Activated CD4-positive, alpha-beta T cell treated with anti-CD3 and anti-CD28 coated beads, Interleukin-2, amount 10 ng/mL, durations not matched to agents 24 days and 14 days (primary cell): ENCODE results near the gene REV3L. TPM values are rescaled to one million over a fixed set of nuclear protein-coding genes. Genes with fewer than 3 reads are reported as not detected.

Experiments used
- DNase-seq: peaks from one replicate; pipeline ENCODE4 v3.0.0; 2022
- H3K27ac Mint-ChIP-seq: one replicate; pipeline ENCODE4 v1.8.0; 2022; ENCODE audit warnings: mild to moderate bottlenecking, mixed read lengths
- H3K27me3 Mint-ChIP-seq: one replicate; pipeline ENCODE4 v1.8.0; 2022; ENCODE audit warnings: mixed read lengths
- H3K36me3 Mint-ChIP-seq: one replicate; pipeline ENCODE4 v1.8.0; 2022; ENCODE audit warnings: low read depth, mild to moderate bottlenecking, mixed read lengths
- H3K4me1 Mint-ChIP-seq: one replicate; pipeline ENCODE4 v1.8.0; 2021; ENCODE audit warnings: mixed read lengths
- H3K4me3 Mint-ChIP-seq: one replicate; pipeline ENCODE4 v1.8.0; 2022; ENCODE audit warnings: mild to moderate bottlenecking, moderate library complexity, mixed read lengths
- H3K9me3 Mint-ChIP-seq: one replicate; pipeline ENCODE4 v1.8.0; 2021; ENCODE audit warnings: mixed read lengths
- intact Hi-C: fragments of 100-400 bp; cut with micrococcal nuclease; formaldehyde crosslinking; loops from one replicate; pipeline ENCODE4 v1.15.1; 2023
- total RNA-seq: library from RNA; stranded (reverse); gene quantifications from 2 replicates; pipeline ENCODE4 v1.2.3, GENCODE V29; 2022

Gene REV3L
- total RNA-seq, 1 donor from 2014 or later, result 20.8 TPM

DNA sequence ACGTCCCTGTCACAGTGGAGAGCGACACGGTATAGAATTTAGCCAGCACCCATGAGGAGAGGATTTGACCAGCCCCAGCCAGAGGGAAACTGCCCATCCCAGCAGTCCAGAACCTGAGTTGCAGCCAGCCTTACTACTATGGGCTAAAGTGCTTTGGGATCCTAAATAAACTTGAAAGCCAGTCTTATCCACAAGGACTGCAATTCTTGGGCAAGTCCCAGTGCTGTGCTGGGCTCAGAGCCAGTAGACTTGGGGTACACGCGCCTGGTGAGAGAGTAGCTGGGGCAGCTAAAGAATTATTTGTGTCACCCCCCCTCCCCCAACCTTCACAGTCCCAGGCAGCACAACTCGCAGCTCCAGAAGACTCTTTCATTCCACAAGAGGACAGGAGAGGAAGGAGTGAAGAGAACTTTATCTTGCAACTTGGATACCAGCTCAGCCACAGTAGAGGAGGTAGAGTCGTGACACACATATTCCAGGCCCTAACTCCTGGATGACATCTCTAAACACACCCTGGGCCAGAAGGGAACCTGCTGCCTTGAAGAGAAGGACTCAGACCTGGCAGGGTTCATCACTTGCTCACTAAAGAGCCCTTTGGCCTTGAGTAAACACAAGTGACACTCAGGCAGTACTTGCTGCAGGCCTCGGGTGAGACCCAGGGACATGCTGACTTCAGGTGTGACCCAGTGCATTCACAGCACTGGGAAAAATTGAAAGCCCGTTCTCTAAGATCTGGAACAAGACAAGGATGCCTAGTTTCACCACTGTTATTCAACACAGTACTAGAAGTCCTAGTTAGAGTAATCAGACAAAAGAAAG lies 100.3 kb downstream of the REV3L start:
- no peak for DNase-seq
- H3K9me3 Mint-ChIP-seq, result no peaks in the 10 kb centered on the region
- no peak overlapping the region for H3K4me3 Mint-ChIP-seq
- H3K27me3 Mint-ChIP-seq, result no peaks in the 10 kb centered on the region
- H3K27ac Mint-ChIP-seq, result no peak overlapping the region
- peaks cover 45% of the 10 kb centered on the region for H3K36me3 Mint-ChIP-seq
- peaks cover 9% of the 10 kb centered on the region for H3K4me1 Mint-ChIP-seq
- intact Hi-C loops, result no loop called here

GRCh38 chr6:111381728-111382127 lies 101.3 kb downstream of the REV3L start:
- Mint-ChIP-seq H3K36me3 (peaks cover 42% of the 10 kb centered on the region), H3K4me3 (no peak overlapping the region), H3K27ac (no peak overlapping the region), H3K9me3 (no peaks in the 10 kb centered on the region), H3K27me3 (no peaks in the 10 kb centered on the region), H3K4me1 (peaks cover 12% of the 10 kb centered on the region)
- intact Hi-C loops, result no loop called here
- no peak for DNase-seq

DNA sequence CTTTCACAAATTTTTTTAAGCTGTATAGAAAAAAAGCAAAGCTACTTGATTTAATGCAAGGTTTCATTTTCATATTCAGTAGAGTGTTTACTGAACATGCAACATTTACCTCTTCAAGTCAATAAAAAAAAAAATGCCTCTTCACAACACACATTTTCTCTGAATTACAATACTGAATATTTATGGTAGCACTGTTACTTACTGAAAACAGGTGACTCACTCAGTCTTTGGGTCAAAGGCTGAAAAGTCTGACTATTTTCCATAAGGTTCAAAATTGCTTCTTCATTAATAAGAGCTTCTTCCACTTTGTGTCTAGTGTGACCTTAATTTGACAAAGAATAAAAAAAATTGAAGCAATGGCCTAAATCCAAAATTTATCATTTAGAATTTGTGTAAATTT lies 101.9 kb downstream of the REV3L start:
- intact Hi-C loops, result no loop called here
- DNase-seq, result no peak
- Mint-ChIP-seq H3K4me3 (no peak overlapping the region), H3K27ac (no peak overlapping the region), H3K9me3 (no peaks in the 10 kb centered on the region), H3K27me3 (no peaks in the 10 kb centered on the region), H3K4me1 (peaks cover 15% of the 10 kb centered on the region), H3K36me3 (peaks cover 44% of the 10 kb centered on the region)

DNA sequence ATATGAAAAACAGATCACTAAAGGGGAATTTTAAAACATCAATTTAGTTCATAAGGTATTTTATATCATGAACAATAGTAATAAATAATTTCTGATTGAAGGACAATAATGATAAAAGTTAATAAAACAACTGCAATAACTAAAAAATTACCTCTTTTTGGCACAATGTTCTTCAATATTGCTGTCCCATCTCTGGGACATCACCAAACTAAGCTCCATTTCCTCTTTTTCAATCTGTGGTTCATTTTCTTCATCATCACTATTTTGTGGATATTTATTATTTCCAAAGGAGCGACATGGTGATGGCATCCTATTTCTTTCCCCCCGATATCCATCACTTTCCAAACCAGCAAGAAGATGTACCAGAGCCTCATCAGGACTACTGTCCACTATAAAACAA lies 103.2 kb downstream of the REV3L start:
- H3K4me1 Mint-ChIP-seq, result peaks cover 16% of the 10 kb centered on the region
- DNase-seq, result no peak
- H3K27ac Mint-ChIP-seq, result no peak overlapping the region
- no peak overlapping the region for H3K4me3 Mint-ChIP-seq
- H3K36me3 Mint-ChIP-seq, result peaks cover 47% of the 10 kb centered on the region
- H3K9me3 Mint-ChIP-seq, result no peaks in the 10 kb centered on the region
- intact Hi-C loops, result no loop called here
- no peaks in the 10 kb centered on the region for H3K27me3 Mint-ChIP-seq

GRCh38 chr6:111379302-111379701 lies 103.7 kb downstream of the REV3L start:
- Mint-ChIP-seq H3K27ac (no peak overlapping the region), H3K4me3 (no peak overlapping the region), H3K9me3 (no peaks in the 10 kb centered on the region), H3K36me3 (peaks cover 44% of the 10 kb centered on the region), H3K4me1 (peaks cover 16% of the 10 kb centered on the region), H3K27me3 (no peaks in the 10 kb centered on the region)
- intact Hi-C loops, result no loop called here
- no peak for DNase-seq

DNA sequence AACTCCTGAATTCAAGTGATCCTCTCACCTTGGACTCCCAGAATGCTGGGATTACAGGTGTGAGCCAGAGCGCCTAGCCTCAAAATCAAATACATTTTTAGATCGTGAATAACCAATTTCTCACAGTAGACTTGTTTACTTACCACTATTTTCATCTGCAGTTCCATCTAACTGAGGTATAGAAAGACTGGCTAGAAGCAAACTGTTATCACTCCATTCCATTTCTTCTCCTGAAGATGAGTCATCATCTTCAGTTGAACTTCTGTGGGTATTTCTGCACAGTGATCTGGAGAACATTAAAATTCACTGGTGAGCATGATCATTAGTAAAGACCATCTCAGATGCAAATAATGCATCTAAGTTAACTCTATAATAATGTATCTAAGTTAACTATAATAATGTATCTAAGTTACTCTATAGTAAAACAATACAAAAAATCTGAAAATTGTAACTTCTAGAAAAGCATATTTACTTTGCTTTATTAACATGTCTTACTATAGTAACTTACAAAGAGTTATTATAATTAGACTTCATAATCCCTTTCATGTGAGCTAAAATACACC lies 105.4 kb downstream of the REV3L start:
- H3K36me3 Mint-ChIP-seq, result peaks cover 42% of the 10 kb centered on the region
- intact Hi-C loops, result no loop called here
- H3K27ac Mint-ChIP-seq, result no peak overlapping the region
- H3K4me3 Mint-ChIP-seq, result no peak overlapping the region
- no peaks in the 10 kb centered on the region for H3K9me3 Mint-ChIP-seq
- no peak for DNase-seq
- H3K4me1 Mint-ChIP-seq, result peaks cover 16% of the 10 kb centered on the region
- H3K27me3 Mint-ChIP-seq, result no peaks in the 10 kb centered on the region

DNA sequence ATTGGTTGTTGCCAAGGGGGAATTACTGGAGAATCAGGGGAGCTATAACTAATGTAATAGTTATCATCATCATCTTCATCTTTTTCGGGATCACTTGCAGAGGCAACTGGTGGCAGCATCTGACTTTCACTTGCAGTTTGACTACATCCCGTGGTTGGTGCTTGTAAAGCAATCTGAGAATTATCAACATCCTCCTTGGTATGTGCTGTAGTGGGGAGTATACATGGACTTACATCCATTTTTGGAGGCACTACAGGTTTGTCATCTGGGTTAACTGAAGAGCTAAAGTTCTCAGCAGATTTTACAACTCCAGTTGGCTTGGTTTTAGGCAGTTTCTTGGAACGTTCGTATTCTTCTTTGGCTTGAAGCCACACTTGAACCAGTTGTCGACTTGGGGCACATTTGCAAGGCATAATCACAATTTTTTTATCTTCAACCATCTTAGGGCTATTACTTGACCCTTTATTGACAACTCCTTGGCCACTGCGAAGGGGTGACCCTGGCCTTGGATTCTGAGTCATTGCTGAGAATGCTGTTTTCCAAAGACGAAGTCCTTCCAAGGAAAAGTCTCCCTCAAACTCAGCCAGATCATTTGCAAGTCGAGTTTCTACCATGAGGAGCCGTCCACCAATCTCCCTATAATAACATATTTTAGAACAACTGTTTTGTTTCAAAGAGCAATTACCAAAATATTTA lies 115.5 kb downstream of the REV3L start:
- no peak overlapping the region for H3K4me3 Mint-ChIP-seq
- peak overlapping the region; percentile 8 for H3K27ac Mint-ChIP-seq
- no peaks in the 10 kb centered on the region for H3K27me3 Mint-ChIP-seq
- peaks cover 13% of the 10 kb centered on the region for H3K4me1 Mint-ChIP-seq
- peak; percentile 77 for DNase-seq
- intact Hi-C loops, result no loop called here
- H3K9me3 Mint-ChIP-seq, result no peaks in the 10 kb centered on the region
- peaks cover 24% of the 10 kb centered on the region for H3K36me3 Mint-ChIP-seq

DNA sequence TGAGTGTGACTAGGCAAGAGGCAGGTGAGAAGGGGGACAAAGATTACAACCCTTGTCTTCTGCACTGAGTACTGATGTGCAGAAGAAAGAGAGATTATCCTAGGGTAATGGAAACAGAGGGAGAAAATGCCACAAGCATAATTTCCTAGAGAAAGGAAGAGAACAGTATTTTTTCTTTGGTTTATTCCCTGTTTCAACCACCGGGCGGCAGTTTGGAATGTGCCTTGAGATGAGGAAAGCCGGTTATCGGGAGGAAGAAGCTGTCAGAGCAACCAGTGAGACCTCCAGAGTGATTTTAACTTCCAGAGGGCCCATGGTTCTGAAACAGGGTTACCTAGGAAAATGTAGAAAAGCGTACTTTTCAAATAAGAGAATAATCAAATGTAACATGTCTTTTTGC lies 121.4 kb downstream of the REV3L start:
- intact Hi-C loops, result loop anchor here (5.0 kb wide), 1 partner anchor 116 kb away; no protein-coding TSS in a partner anchor
- no peaks in the 10 kb centered on the region for H3K9me3 Mint-ChIP-seq
- no peak overlapping the region for H3K27ac Mint-ChIP-seq
- H3K4me3 Mint-ChIP-seq, result no peak overlapping the region
- H3K36me3 Mint-ChIP-seq, result peaks cover 15% of the 10 kb centered on the region
- H3K4me1 Mint-ChIP-seq, result no peaks in the 10 kb centered on the region
- H3K27me3 Mint-ChIP-seq, result no peaks in the 10 kb centered on the region
- no peak for DNase-seq

DNA sequence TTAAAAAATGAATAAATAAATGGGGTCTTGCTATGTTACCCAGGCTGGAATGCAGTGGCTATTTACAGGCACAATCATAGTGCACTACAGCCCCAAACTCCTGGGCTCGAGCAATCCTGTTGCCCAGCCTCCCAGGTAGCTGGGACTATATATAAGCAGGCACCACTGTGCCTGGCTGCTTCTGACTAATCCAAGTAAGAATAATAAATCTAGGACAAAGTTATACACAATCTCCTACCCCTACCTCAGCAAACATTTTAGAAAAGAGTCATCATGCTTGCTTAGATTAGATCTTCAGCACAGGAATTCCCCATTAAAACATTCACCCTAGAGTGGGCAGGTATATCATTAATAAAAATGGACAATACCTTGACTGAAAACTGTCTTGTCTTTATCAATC lies 124.6 kb downstream of the REV3L start:
- Mint-ChIP-seq H3K27me3 (no peaks in the 10 kb centered on the region), H3K4me3 (no peak overlapping the region), H3K36me3 (peaks cover 17% of the 10 kb centered on the region), H3K27ac (no peak overlapping the region), H3K9me3 (no peaks in the 10 kb centered on the region), H3K4me1 (no peaks in the 10 kb centered on the region)
- no peak for DNase-seq
- intact Hi-C loops, result no loop called here

DNA sequence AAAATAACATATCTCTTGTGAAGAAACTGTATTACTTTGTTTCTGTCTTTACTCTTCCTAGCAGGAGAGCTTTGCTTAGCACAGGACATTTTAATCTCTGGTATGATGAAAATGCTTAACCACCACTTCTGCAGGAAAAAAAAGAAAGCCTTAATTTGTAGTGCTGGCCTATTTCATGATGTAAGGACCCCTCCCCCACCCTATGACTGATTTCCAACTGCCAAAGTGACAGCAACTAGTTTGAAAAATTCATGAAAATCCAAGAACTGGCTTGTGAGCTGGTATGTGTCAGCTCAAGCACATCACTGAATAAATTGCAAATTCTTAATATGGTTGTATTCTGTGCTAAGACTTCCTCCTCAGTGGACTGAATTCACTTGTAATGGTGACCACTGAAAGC lies 125.3 kb downstream of the REV3L start:
- DNase-seq, result no peak
- Mint-ChIP-seq H3K27me3 (no peaks in the 10 kb centered on the region), H3K4me1 (no peaks in the 10 kb centered on the region), H3K36me3 (peaks cover 17% of the 10 kb centered on the region), H3K9me3 (no peaks in the 10 kb centered on the region), H3K4me3 (no peak overlapping the region), H3K27ac (no peak overlapping the region)
- intact Hi-C loops, result no loop called here

DNA sequence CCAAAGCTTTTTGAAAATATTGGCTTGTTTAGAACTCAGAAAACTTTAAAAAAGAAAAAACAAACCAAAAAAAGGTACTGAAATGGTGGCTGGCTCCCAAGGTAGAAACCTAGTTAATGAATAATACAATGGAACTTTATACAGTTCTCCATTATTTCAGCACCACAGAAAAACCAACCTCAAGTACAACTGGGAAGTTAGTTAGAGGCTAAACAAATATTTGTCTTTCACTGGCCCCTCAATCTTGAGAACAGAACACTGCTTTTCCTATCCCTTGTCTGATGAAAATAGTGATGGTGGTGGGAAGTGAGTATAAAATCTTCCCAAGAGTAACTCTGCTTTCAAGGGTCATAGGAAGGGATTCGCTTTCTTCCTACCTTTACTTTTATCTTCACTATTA lies 126.5 kb downstream of the REV3L start:
- no peaks in the 10 kb centered on the region for H3K9me3 Mint-ChIP-seq
- no peak overlapping the region for H3K27ac Mint-ChIP-seq
- H3K4me1 Mint-ChIP-seq, result no peaks in the 10 kb centered on the region
- DNase-seq, result no peak
- intact Hi-C loops, result no loop called here
- H3K36me3 Mint-ChIP-seq, result peaks cover 22% of the 10 kb centered on the region
- no peak overlapping the region for H3K4me3 Mint-ChIP-seq
- H3K27me3 Mint-ChIP-seq, result no peaks in the 10 kb centered on the region

- Mint-ChIP-seq H3K27ac (no peak overlapping the region), H3K27me3 (no peaks in the 10 kb centered on the region), H3K9me3 (no peaks in the 10 kb centered on the region), H3K4me3 (no peak overlapping the region), H3K36me3 (peaks cover 22% of the 10 kb centered on the region), H3K4me1 (no peaks in the 10 kb centered on the region)
- intact Hi-C loops, result no loop called here
- DNase-seq, result no peak
Measured at GRCh38 chr6:111354758-111355555, 128.1 kb downstream of the REV3L start.

GRCh38 chr6:111353912-111354462 lies 129.0 kb downstream of the REV3L start:
- Mint-ChIP-seq H3K4me1 (no peaks in the 10 kb centered on the region), H3K36me3 (peaks cover 21% of the 10 kb centered on the region), H3K9me3 (no peaks in the 10 kb centered on the region), H3K4me3 (no peak overlapping the region), H3K27me3 (no peaks in the 10 kb centered on the region), H3K27ac (no peak overlapping the region)
- intact Hi-C loops, result no loop called here
- no peak for DNase-seq
